Astrocyte (in vitro differentiated cells and primary cell): ENCODE measurements around the gene CYB5A. TPM values are rescaled to one million over a fixed set of nuclear protein-coding genes. Genes with fewer than 3 reads are reported as not detected.

Experiments used
- DNase-seq: peaks from one replicate; pipeline ENCODE4 v3.0.0-alpha.2; 2010; ENCODE audit warnings: low read depth
- FAIRE-seq: peaks from 2 replicates; lab custom pipeline; 2011; peaks lifted over from hg19 to GRCh38; lab: Jason Lieb, UNC
- H2AFZ ChIP-seq: 2 replicates; pipeline ENCODE4 v1.6.0; 2012; ENCODE audit warnings: low read depth, low read length, inconsistent platforms
- H3K27ac ChIP-seq: 2 replicates; pipeline ENCODE4 v1.5.1; 2011; ENCODE audit warnings: low read depth, low read length, inconsistent platforms
- H3K27me3 ChIP-seq: 2 replicates; pipeline ENCODE4 v1.6.0; 2011; ENCODE audit warnings: low read length, inconsistent platforms; ENCODE audit not compliant: insufficient read depth
- H3K36me3 ChIP-seq: 2 replicates; pipeline ENCODE4 v1.5.1; 2011; ENCODE audit warnings: low read length, inconsistent platforms; ENCODE audit not compliant: insufficient read depth
- H3K4me1 ChIP-seq: 2 replicates; pipeline ENCODE4 v1.5.1; 2011; ENCODE audit warnings: low read length, inconsistent platforms; ENCODE audit not compliant: insufficient read depth
- H3K4me2 ChIP-seq: 2 replicates; pipeline ENCODE4 v1.6.0; 2012; ENCODE audit warnings: low read length, inconsistent platforms
- H3K4me3 ChIP-seq: 2 replicates; pipeline ENCODE4 v1.5.1; 2011; ENCODE audit warnings: low read depth, mild to moderate bottlenecking, low read length, inconsistent platforms; ENCODE audit not compliant: insufficient read depth
- H3K79me2 ChIP-seq: 2 replicates; pipeline ENCODE4 v1.6.0; 2012; ENCODE audit warnings: mild to moderate bottlenecking, low read length, inconsistent platforms; ENCODE audit not compliant: insufficient read depth
- H3K9ac ChIP-seq: 2 replicates; pipeline ENCODE4 v1.6.0; 2012; ENCODE audit warnings: mild to moderate bottlenecking, low read length, inconsistent platforms
- H3K9me3 ChIP-seq: 2 replicates; pipeline ENCODE4 v1.5.1; 2012; ENCODE audit warnings: low read depth, mild to moderate bottlenecking, low read length, inconsistent platforms; ENCODE audit not compliant: insufficient read depth
- H4K20me1 ChIP-seq: 2 replicates; pipeline ENCODE4 v1.6.0; 2012; ENCODE audit warnings: low read length, inconsistent platforms; ENCODE audit not compliant: insufficient read depth
- H3K27ac Mint-ChIP-seq: one replicate; pipeline ENCODE4 v1.8.0; 2021; ENCODE audit warnings: mild to moderate bottlenecking, mixed read lengths; ENCODE audit not compliant: unreplicated experiment
- H3K27me3 Mint-ChIP-seq: one replicate; pipeline ENCODE4 v1.8.0; 2021; ENCODE audit warnings: low read depth, mixed read lengths; ENCODE audit not compliant: unreplicated experiment
- H3K36me3 Mint-ChIP-seq: one replicate; pipeline ENCODE4 v1.8.0; 2021; ENCODE audit warnings: low read depth, mixed read lengths; ENCODE audit not compliant: unreplicated experiment
- H3K4me1 Mint-ChIP-seq: one replicate; pipeline ENCODE4 v1.8.0; 2021; ENCODE audit warnings: low read depth, mixed read lengths; ENCODE audit not compliant: unreplicated experiment
- H3K4me3 Mint-ChIP-seq: one replicate; pipeline ENCODE4 v1.8.0; 2021; ENCODE audit warnings: mild to moderate bottlenecking, moderate library complexity, mixed read lengths; ENCODE audit not compliant: unreplicated experiment
- H3K9me3 Mint-ChIP-seq: one replicate; pipeline ENCODE4 v1.8.0; 2021; ENCODE audit warnings: mild to moderate bottlenecking, mixed read lengths; ENCODE audit not compliant: unreplicated experiment
- CTCF ChIP-seq: IDR thresholded peaks from 2 replicates; pipeline ENCODE4 v1.5.1; 2011; ENCODE audit warnings: low read depth, mild to moderate bottlenecking, inconsistent platforms, low read length, moderate library complexity; ENCODE audit not compliant: insufficient read depth
- EZH2 ChIP-seq: IDR thresholded peaks from 2 replicates; pipeline ENCODE4 v1.6.1; 2012; ENCODE audit warnings: mild to moderate bottlenecking, low read length, inconsistent platforms; ENCODE audit not compliant: insufficient read depth
- total RNA-seq: library from RNA; stranded (reverse); gene quantifications from 2 replicates; pipeline ENCODE4 v1.2.1, GENCODE V29; 2021

Gene CYB5A
- total RNA-seq, 1 donor from 2014 or later, result 45.7 TPM

DNA sequence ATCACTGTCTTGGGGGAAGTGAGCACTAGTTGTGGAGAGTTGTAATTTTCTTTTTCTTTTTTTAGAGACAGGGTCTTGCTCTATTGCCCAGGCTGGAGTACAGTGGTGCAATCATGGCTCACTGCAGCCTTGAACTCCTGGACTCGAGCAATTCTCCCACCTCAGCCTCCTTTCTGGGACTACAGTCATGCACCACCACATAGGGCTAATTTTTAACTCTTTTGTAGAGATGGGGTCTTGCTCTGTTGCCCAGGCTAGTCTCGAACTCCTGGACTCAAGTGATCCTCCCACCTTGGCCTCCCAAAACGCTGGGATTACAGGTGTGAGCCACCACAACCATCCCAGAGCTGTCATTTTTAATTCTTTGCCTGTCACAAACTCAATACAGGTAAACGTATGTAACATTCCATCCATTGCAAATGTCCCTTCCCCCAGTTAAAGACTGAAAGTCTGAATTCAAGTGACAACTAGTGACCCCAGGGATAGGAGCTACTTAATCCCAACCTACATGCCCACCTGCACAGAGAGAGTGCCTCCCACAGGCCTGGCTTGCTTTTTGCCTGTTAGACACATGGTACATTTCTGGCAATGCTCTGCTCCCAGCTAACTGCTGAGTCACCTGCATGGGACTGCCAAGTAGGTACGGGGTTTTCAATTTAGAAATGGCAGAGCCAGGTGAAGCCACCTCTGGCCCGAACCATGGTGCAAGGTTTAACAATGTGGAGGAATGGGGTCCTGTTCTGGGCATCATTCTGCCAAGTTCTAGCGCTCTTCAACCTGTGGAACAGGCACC is 60.6 kb downstream of the CYB5A start:
- no peak for FAIRE-seq
- no peak overlapping the region for H2AFZ ChIP-seq

DNA sequence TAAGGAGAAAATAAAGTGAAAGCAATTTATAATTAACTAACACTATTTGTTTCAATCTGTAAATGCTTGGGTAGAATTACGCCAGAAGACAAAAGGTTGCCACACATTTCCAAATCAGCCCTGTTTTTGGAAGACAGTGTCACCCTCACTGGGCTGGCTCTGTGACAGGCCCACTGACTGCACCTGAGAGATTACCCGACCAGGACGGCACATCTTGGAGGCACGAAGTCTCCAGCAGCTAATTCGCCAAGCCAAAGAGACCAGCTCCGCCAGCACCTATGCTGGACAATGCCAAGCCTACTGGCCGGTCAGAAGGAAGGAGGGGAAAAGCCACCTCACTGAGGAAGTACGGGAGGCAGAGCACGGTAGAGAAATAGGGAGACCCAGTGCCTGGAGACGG is 61.9 kb downstream of the CYB5A start:
- DNase-seq (no peak), FAIRE-seq (no peak)
- H3K27me3 ChIP-seq, result no peaks in the 10 kb centered on the region
- no peaks in the 10 kb centered on the region for H3K27me3 Mint-ChIP-seq
- H4K20me1 ChIP-seq, result no peaks in the 10 kb centered on the region
- no peak overlapping the region for H3K4me2 ChIP-seq
- no peaks in the 10 kb centered on the region for H3K36me3 Mint-ChIP-seq
- H3K79me2 ChIP-seq, result no peaks in the 10 kb centered on the region
- H3K4me3 Mint-ChIP-seq, result no peak overlapping the region
- H2AFZ ChIP-seq, result no peak overlapping the region
- H3K27ac ChIP-seq, result no peak overlapping the region
- peaks cover 4% of the 10 kb centered on the region for H3K4me1 Mint-ChIP-seq
- H3K9me3 Mint-ChIP-seq, result no peaks in the 10 kb centered on the region
- H3K27ac Mint-ChIP-seq, result no peak overlapping the region
- TF ChIP-seq EZH2 (no peak), CTCF (no peak)
- no peak overlapping the region for H3K9ac ChIP-seq
- H3K9me3 ChIP-seq, result no peaks in the 10 kb centered on the region
- no peaks in the 10 kb centered on the region for H3K4me1 ChIP-seq
- H3K4me3 ChIP-seq, result no peak overlapping the region
- H3K36me3 ChIP-seq, result no peaks in the 10 kb centered on the region

More for the DNA sequence above, 60.6 kb downstream of the CYB5A start:
- no peak overlapping the region for H3K4me3 Mint-ChIP-seq
- H3K27ac Mint-ChIP-seq, result no peak overlapping the region
- H3K4me2 ChIP-seq, result no peak overlapping the region
- no peaks in the 10 kb centered on the region for H3K9me3 ChIP-seq
- no peaks in the 10 kb centered on the region for H3K4me1 ChIP-seq
- no peaks in the 10 kb centered on the region for H3K36me3 Mint-ChIP-seq
- DNase-seq, result no peak
- peaks cover 4% of the 10 kb centered on the region for H3K4me1 Mint-ChIP-seq
- no peak overlapping the region for H3K9ac ChIP-seq
- H3K27me3 ChIP-seq, result no peaks in the 10 kb centered on the region
- H3K79me2 ChIP-seq, result no peaks in the 10 kb centered on the region
- no peak overlapping the region for H3K27ac ChIP-seq
- TF ChIP-seq EZH2 (no peak), CTCF (no peak)
- H3K4me3 ChIP-seq, result no peak overlapping the region
- H3K27me3 Mint-ChIP-seq, result peaks cover 4% of the 10 kb centered on the region
- no peaks in the 10 kb centered on the region for H3K36me3 ChIP-seq
- no peaks in the 10 kb centered on the region for H3K9me3 Mint-ChIP-seq
- H4K20me1 ChIP-seq, result no peaks in the 10 kb centered on the region

DNA sequence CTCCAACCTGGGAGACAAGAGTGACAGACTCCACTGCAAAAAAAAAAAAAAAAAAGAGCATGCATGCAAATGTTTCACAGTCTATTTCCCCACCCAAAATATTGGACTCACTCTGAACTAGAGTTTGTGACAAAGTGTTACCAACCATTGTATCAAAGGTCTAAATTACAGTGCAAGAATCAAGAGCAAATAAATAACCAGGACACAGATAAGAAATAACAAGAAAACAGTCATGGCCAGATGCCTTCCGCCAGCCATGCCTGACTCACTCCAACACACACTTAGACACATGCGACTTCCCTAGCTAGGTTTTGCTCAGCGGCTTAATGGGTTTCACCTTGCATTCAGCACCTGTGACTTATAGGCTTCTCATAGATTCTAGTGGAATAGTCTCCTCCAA is 62.8 kb downstream of the CYB5A start:
- Histone ChIP-seq H3K4me1 (no peaks in the 10 kb centered on the region), H3K9ac (no peak overlapping the region), H3K36me3 (no peaks in the 10 kb centered on the region), H3K27me3 (no peaks in the 10 kb centered on the region), H4K20me1 (no peaks in the 10 kb centered on the region), H3K4me2 (no peak overlapping the region), H3K79me2 (no peaks in the 10 kb centered on the region), H3K4me3 (no peak overlapping the region), H3K9me3 (no peaks in the 10 kb centered on the region), H2AFZ (no peak overlapping the region), H3K27ac (no peak overlapping the region)
- Mint-ChIP-seq H3K36me3 (no peaks in the 10 kb centered on the region), H3K27ac (no peak overlapping the region), H3K9me3 (no peaks in the 10 kb centered on the region), H3K4me1 (no peaks in the 10 kb centered on the region), H3K27me3 (no peaks in the 10 kb centered on the region), H3K4me3 (no peak overlapping the region)
- no peak for FAIRE-seq
- DNase-seq, result no peak
- no peak for TF ChIP-seq CTCF
- TF ChIP-seq EZH2, result no peak
